K562 (cell line): Measurements from ENCODE around the gene KDM2B. TPM values are rescaled to one million over a fixed set of nuclear protein-coding genes. Genes with fewer than 3 reads are reported as not detected.

ENCODE experiments used
- BCL6 ChIP-seq: fragments of 250-450 bp; sonication (Bioruptor Pico); IDR thresholded peaks from 2 replicates; pipeline ENCODE4 v1.4.0; 2020
- CBFA2T3 ChIP-seq: fragments of 450-650 bp; IDR thresholded peaks from 2 replicates; pipeline ENCODE4 v1.6.1; 2017
- FIP1L1 ChIP-seq: fragments of 200-400 bp; formaldehyde crosslinking; IDR thresholded peaks from 2 replicates; pipeline ENCODE4 v1.6.1; 2018; ENCODE audit warnings: mild to moderate bottlenecking, low read depth, low read length; ENCODE audit not compliant: poor library complexity, severe bottlenecking
- IRF2 ChIP-seq: sonication (generic); formaldehyde crosslinking; IDR thresholded peaks from 2 replicates; pipeline ENCODE4 v1.8.1; 2022; ENCODE audit warnings: mild to moderate bottlenecking, missing genetic modification reagents
- L3MBTL2 ChIP-seq: fragments of 450-650 bp; IDR thresholded peaks from 2 replicates; pipeline ENCODE4 v1.6.1; 2016; ENCODE audit warnings: mild to moderate bottlenecking, moderate library complexity
- NFYB ChIP-seq: IDR thresholded peaks from 2 replicates; pipeline ENCODE4 v1.6.1; 2011; ENCODE audit warnings: mild to moderate bottlenecking, moderate library complexity; ENCODE audit not compliant: insufficient read length; ENCODE audit errors: extremely low read depth
- NR2C2 ChIP-seq, 2 experiments: fragments of 200-800 bp in 1 of 2; sonication (Bioruptor generic) in 1 of 2; sonication (generic) in 1 of 2; formaldehyde crosslinking in 1 of 2; IDR thresholded peaks; 2 replicates each; pipeline versions ENCODE4 v1.6.1 to v1.8.0; 2016 to 2022; ENCODE audit warnings: mild to moderate bottlenecking in 1 of 2, missing compliant biosample characterization in 1 of 2, missing genetic modification characterization in 1 of 2, missing genetic modification reagents in 1 of 2
- POLR2G ChIP-seq: fragments of 200-400 bp; formaldehyde crosslinking; IDR thresholded peaks from 2 replicates; pipeline ENCODE4 v1.6.1; 2017; ENCODE audit warnings: low read depth, mild to moderate bottlenecking, antibody characterized with exemption, low read length, moderate library complexity
- ZNF134 ChIP-seq: fragments of 250-450 bp; sonication (Bioruptor Pico); conservative IDR thresholded peaks from 2 replicates; pipeline ENCODE4 v1.4.0; 2020
- ZNF695 ChIP-seq: fragments of 450-650 bp; formaldehyde crosslinking; IDR thresholded peaks from 2 replicates; pipeline ENCODE4 v1.4.0; 2020; ENCODE audit warnings: mild to moderate bottlenecking, moderate library complexity
- ZNF785 ChIP-seq: fragments of 250-450 bp; sonication (Bioruptor Pico); IDR thresholded peaks from 2 replicates; pipeline ENCODE4 v1.4.0; 2020; ENCODE audit warnings: mild to moderate bottlenecking
- polyA plus RNA-seq, 8 experiments: library from polyadenylated mRNA; depleted of rRNA in 4 of 8; stranded (reverse) in 5 of 8; unstranded in 3 of 8; fragments of >200 nt; fragmentation: Nextera tagmentation in 2 of 8; fragmentation: Illumina TruSeq in 1 of 8; extraction: Ambion mirVana in 2 of 8; extraction: Trizol in 1 of 8; gene quantifications; 2 replicates each; pipeline versions ENCODE4 v1.2.1 to v1.2.3, GENCODE V29; 2011 to 2014; ENCODE audit warnings: inconsistent platforms in 1 of 8, missing spikeins in 1 of 8
- total RNA-seq, 7 experiments: library from RNA; depleted of rRNA in 6 of 7; stranded (reverse); fragments of >200 nt in 6 of 7; fragmentation: Illumina TruSeq in 2 of 7; extraction: Trizol in 2 of 7; gene quantifications; 2 replicates each; pipeline versions ENCODE4 v1.2.1 to v1.2.3, GENCODE V29; 2011 to 2021; ENCODE audit warnings: low replicate concordance in 1 of 7
- TF ChIP-seq, protein P1 (sequence below): fragments of 450-650 bp; IDR thresholded peaks from 2 replicates; pipeline ENCODE4 v1.7.1; 2018; ENCODE audit warnings: mild to moderate bottlenecking, low read depth; ENCODE audit not compliant: partially characterized antibody
- TF ChIP-seq, protein P2 (sequence below): sonication (generic); formaldehyde crosslinking; IDR thresholded peaks from 2 replicates; pipeline ENCODE4 v1.8.1; 2023; ENCODE audit warnings: mild to moderate bottlenecking, missing genetic modification reagents, moderate library complexity
- TF ChIP-seq, protein P3 (sequence below): fragments of 200-800 bp; sonication (Bioruptor generic); IDR thresholded peaks from 2 replicates; pipeline ENCODE4 v1.6.1; 2017; ENCODE audit warnings: missing genetic modification characterization, missing compliant biosample characterization
- TF ChIP-seq, protein P4 (sequence below): sonication (generic); formaldehyde crosslinking; IDR thresholded peaks from 2 replicates; pipeline ENCODE4 v1.8.1; 2023; ENCODE audit warnings: mild to moderate bottlenecking, missing genetic modification reagents
- TF ChIP-seq, protein P5 (sequence below): fragments of 450-650 bp; IDR thresholded peaks from 2 replicates; pipeline ENCODE4 v1.6.1; 2017; ENCODE audit warnings: mild to moderate bottlenecking, moderate library complexity
- TF ChIP-seq, protein P6 (sequence below): sonication (generic); formaldehyde crosslinking; IDR thresholded peaks from 2 replicates; pipeline ENCODE4 v1.8.0; 2022; ENCODE audit warnings: mild to moderate bottlenecking, missing genetic modification reagents

The KDM2B gene
- total and polyA plus RNA-seq, 9 of the 15 experiments (the other 6 are each of a cell fraction or from before 2014, with no cell fraction given), result 7.4 to 50.5 (median 22.5) TPM

DNA sequence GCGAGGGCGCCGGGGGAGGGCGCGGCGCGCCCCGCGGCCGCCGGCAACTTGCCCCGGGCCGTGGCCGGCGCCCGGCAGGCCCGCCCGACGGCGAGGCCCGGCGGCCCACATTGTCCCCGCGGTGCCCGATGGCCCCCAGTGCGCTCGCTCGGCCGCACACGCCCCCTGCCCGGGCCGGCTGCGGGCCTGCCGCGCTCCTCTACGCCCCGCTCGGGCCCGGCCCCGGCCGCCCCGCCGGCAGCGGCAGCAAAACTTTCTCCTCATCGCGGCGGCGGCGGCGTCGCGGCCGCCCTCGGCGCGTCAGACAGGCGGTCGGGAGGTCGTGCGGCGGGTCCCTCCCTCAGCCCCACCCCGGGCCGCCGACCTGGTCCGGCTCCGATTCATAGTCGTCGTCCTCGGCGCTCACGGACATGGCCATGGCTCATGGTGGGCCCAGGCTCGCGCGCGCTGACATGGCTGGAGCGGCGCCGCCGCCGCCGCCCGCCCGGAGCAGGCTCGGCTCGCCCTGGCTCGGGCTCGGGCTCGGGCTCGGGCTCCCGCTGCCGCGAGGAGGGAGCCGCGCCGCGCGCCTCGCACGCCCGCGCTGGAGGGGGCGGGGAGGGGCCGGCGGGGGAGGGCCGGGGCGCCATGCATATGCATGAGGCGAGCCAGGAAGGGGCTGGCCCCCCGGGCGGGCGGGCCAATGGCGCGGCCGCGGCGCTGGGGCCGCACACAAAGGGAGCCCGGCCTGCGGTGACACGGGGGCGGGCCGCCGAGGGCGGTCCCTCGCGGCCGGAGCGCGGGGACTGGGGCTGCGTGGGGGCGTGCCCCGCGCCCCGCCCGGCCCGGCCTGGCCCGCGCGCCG, 113.8 kb downstream of the KDM2B start (continued):
- TF ChIP-seq, protein P1, sequence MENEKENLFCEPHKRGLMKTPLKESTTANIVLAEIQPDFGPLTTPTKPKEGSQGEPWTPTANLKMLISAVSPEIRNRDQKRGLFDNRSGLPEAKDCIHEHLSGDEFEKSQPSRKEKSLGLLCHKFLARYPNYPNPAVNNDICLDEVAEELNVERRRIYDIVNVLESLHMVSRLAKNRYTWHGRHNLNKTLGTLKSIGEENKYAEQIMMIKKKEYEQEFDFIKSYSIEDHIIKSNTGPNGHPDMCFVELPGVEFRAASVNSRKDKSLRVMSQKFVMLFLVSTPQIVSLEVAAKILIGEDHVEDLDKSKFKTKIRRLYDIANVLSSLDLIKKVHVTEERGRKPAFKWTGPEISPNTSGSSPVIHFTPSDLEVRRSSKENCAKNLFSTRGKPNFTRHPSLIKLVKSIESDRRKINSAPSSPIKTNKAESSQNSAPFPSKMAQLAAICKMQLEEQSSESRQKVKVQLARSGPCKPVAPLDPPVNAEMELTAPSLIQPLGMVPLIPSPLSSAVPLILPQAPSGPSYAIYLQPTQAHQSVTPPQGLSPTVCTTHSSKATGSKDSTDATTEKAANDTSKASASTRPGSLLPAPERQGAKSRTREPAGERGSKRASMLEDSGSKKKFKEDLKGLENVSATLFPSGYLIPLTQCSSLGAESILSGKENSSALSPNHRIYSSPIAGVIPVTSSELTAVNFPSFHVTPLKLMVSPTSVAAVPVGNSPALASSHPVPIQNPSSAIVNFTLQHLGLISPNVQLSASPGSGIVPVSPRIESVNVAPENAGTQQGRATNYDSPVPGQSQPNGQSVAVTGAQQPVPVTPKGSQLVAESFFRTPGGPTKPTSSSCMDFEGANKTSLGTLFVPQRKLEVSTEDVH, result no peak
- TF ChIP-seq NR2C2 (CRISPR knock-in tag; IDR thresholded peaks at IDR 0.05) (0 out of 2 replicates have a peak, but pooled peaks have one; percentile 25), NR2C2 (tag; IDR thresholded peaks at IDR 0.05) (peak; percentile 45; the same call in 1 of the 2 replicates), ZNF785 (CRISPR knock-in tag) (no peak), CBFA2T3 (no peak), POLR2G (peak; percentile 92), NFYB (peak; percentile 12), ZNF134 (CRISPR knock-in tag) (peak; percentile 61; the same call in 1 of the 2 replicates), L3MBTL2 (peak; percentile 69), IRF2 (no peak), FIP1L1 (peak; percentile 21), BCL6 (CRISPR knock-in tag) (no peak), ZNF695 (CRISPR knock-in tag) (no peak)
- TF ChIP-seq, protein P2, sequence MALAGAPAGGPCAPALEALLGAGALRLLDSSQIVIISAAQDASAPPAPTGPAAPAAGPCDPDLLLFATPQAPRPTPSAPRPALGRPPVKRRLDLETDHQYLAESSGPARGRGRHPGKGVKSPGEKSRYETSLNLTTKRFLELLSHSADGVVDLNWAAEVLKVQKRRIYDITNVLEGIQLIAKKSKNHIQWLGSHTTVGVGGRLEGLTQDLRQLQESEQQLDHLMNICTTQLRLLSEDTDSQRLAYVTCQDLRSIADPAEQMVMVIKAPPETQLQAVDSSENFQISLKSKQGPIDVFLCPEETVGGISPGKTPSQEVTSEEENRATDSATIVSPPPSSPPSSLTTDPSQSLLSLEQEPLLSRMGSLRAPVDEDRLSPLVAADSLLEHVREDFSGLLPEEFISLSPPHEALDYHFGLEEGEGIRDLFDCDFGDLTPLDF (CRISPR knock-in tag), result no peak
- TF ChIP-seq, protein P3, sequence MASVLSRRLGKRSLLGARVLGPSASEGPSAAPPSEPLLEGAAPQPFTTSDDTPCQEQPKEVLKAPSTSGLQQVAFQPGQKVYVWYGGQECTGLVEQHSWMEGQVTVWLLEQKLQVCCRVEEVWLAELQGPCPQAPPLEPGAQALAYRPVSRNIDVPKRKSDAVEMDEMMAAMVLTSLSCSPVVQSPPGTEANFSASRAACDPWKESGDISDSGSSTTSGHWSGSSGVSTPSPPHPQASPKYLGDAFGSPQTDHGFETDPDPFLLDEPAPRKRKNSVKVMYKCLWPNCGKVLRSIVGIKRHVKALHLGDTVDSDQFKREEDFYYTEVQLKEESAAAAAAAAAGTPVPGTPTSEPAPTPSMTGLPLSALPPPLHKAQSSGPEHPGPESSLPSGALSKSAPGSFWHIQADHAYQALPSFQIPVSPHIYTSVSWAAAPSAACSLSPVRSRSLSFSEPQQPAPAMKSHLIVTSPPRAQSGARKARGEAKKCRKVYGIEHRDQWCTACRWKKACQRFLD (CRISPR knock-in tag), result peak; percentile 16; the same call in 1 of the 2 replicates
- TF ChIP-seq, protein P4, sequence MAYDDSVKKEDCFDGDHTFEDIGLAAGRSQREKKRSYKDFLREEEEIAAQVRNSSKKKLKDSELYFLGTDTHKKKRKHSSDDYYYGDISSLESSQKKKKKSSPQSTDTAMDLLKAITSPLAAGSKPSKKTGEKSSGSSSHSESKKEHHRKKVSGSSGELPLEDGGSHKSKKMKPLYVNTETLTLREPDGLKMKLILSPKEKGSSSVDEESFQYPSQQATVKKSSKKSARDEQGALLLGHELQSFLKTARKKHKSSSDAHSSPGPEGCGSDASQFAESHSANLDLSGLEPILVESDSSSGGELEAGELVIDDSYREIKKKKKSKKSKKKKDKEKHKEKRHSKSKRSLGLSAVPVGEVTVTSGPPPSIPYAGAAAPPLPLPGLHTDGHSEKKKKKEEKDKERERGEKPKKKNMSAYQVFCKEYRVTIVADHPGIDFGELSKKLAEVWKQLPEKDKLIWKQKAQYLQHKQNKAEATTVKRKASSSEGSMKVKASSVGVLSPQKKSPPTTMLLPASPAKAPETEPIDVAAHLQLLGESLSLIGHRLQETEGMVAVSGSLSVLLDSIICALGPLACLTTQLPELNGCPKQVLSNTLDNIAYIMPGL (CRISPR knock-in tag), result peak; percentile 59; the same call in 1 of the 2 replicates
- TF ChIP-seq, protein P5, sequence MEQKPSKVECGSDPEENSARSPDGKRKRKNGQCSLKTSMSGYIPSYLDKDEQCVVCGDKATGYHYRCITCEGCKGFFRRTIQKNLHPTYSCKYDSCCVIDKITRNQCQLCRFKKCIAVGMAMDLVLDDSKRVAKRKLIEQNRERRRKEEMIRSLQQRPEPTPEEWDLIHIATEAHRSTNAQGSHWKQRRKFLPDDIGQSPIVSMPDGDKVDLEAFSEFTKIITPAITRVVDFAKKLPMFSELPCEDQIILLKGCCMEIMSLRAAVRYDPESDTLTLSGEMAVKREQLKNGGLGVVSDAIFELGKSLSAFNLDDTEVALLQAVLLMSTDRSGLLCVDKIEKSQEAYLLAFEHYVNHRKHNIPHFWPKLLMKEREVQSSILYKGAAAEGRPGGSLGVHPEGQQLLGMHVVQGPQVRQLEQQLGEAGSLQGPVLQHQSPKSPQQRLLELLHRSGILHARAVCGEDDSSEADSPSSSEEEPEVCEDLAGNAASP, result no peak
- TF ChIP-seq, protein P6, sequence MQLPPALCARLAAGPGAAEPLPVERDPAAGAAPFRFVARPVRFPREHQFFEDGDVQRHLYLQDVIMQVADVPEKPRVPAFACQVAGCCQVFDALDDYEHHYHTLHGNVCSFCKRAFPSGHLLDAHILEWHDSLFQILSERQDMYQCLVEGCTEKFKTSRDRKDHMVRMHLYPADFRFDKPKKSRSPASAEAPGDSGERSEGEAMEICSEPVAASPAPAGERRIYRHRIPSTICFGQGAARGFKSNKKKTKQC (CRISPR knock-in tag), result 0 out of 2 replicates have a peak, but pooled peaks have one; percentile 54
